Measurements from ENCODE around the gene CRAMP1.

CRAMP1 gene

DNA sequence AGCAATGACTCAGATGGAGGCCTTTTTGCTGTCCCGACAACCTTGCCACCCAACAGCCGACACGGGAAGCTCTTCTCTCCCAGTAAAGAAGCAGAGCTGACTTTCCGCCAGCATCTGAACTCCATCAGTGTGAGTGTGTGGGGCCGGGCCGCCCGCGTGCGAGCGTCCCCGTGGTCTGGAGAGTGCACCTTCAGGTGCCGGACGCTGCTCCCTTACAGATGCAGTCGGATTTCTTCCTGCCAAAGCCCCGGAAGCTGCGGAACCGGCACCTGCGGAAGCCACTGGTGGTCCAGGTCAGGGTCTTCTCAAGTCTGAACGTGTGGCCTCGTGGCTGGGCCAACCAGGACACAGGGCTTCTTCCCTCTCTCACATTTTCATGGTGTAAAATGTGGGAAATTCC, 50.4 kb downstream of the CRAMP1 start:
- no peaks in the 10 kb centered on the region for H3K9me3 ChIP-seq (replicated peaks; ENCODE audit: low read length)
- H3K4me2 ChIP-seq (ENCODE audit: low read length) = no peak overlapping the region
- H3K36me3 ChIP-seq (ENCODE audit: insufficient read depth, low read length) = peaks cover 78% of the 10 kb centered on the region
- no peak overlapping the region for H3K4me3 ChIP-seq (ENCODE audit: low read length)
- no peak overlapping the region for H3K9ac ChIP-seq (ENCODE audit: low read depth, low read length)
- no peaks in the 10 kb centered on the region for H3K4me1 ChIP-seq (ENCODE audit: control insufficient read depth, insufficient read depth, low read length)
- no peaks in the 10 kb centered on the region for H3K27me3 ChIP-seq (ENCODE audit: control insufficient read depth, insufficient read depth, low read length)

DNA sequence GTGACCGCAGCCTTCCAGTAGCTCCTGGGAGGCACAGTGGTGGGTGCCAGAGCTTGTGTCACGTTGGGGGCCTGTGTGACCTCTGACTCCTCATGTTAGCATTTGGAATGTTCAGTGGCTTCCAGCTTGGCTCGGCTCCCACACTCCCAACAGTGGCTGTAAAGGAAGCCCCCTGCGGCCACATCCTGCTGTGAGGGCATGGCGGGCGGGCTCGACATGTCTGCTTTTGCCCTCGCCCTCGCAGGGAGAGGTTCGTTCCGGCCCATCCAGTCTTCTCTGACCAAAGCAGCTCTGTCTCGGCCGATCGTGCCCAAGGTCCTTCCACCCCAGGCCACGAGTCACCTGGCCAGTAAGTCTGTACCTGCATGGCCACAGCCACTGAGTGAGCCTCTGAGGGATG, 53.7 kb downstream of the CRAMP1 start:
- no peaks in the 10 kb centered on the region for H3K4me1 ChIP-seq (ENCODE audit: control insufficient read depth, insufficient read depth, low read length)
- H3K36me3 ChIP-seq (ENCODE audit: insufficient read depth, low read length) = peaks cover 86% of the 10 kb centered on the region
- no peaks in the 10 kb centered on the region for H3K9me3 ChIP-seq (replicated peaks; ENCODE audit: low read length)
- H3K9ac ChIP-seq (ENCODE audit: low read depth, low read length) = no peak overlapping the region
- H3K4me2 ChIP-seq (ENCODE audit: low read length) = no peak overlapping the region
- H3K27me3 ChIP-seq (ENCODE audit: control insufficient read depth, insufficient read depth, low read length) = no peaks in the 10 kb centered on the region
- H3K4me3 ChIP-seq (ENCODE audit: low read length) = no peak overlapping the region

DNA sequence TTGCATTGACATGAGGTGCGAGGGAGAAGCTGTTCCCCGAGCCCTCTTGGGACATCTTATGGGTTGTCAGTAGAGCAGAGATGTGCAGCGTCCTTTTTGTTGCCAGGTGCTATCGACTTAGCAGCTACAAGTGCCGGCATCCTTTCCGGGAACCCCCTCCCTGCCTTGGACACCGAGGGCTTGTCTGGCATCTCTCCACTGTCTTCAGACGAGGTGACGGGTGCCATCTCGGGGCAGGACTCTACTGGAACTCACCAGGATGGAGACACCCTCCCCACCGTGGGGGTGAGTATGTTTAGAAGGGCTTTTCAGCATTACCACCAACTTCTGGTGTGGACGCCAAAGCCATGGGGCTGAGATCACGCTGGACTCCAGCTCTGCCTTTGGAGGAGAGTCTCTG, 54.2 kb downstream of the CRAMP1 start:
- Histone ChIP-seq H3K4me3 (ENCODE audit: low read length) (no peak overlapping the region), H3K27me3 (ENCODE audit: control insufficient read depth, insufficient read depth, low read length) (no peaks in the 10 kb centered on the region), H3K9ac (ENCODE audit: low read depth, low read length) (no peak overlapping the region), H3K9me3 (replicated peaks; ENCODE audit: low read length) (no peaks in the 10 kb centered on the region), H3K36me3 (ENCODE audit: insufficient read depth, low read length) (peaks cover 90% of the 10 kb centered on the region), H3K4me1 (ENCODE audit: control insufficient read depth, insufficient read depth, low read length) (no peaks in the 10 kb centered on the region), H3K4me2 (ENCODE audit: low read length) (no peak overlapping the region)

DNA sequence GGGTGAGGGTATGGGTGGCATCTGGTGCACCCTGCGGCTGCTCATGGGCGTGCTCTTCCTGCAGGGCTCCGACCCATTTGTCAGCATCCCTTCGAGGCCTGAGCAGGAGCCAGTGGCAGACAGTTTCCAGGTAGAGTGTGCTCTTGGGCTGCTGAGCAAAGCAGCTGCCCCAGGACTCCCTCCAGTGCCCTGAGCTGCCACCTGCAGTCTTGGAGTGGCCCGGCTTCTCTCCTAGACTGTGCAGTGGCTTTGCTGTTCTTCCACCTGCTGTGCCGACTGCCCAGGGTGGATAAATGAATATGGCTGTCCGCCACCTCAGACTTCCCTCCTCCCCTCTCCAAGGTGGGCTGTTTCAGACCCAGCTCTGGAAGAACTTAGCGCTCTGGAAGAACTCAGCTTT, 55.1 kb downstream of the CRAMP1 start:
- Histone ChIP-seq H3K9ac (ENCODE audit: low read depth, low read length) (no peak overlapping the region), H3K4me2 (ENCODE audit: low read length) (no peak overlapping the region), H3K27me3 (ENCODE audit: control insufficient read depth, insufficient read depth, low read length) (no peaks in the 10 kb centered on the region), H3K36me3 (ENCODE audit: insufficient read depth, low read length) (peaks cover 92% of the 10 kb centered on the region), H3K4me1 (ENCODE audit: control insufficient read depth, insufficient read depth, low read length) (no peaks in the 10 kb centered on the region), H3K4me3 (ENCODE audit: low read length) (no peak overlapping the region), H3K9me3 (replicated peaks; ENCODE audit: low read length) (no peaks in the 10 kb centered on the region)

DNA sequence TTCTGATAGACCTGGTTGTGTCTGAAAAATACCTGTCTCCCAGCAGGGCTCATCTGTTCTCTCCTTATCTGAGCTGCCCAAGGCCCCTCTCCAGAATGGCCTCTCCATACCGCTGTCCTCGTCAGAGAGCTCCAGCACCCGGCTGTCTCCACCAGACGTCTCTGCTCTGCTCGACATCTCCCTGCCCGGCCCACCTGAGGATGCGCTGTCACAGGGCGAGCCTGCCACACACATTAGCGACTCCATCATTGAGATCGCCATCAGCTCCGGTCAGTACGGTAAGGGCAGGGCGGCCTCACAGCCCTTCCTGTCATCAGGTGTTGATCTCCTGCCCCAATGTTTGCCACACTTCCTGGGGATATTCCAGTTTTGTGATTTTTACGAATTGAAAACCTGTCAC, 55.8 kb downstream of the CRAMP1 start:
- Histone ChIP-seq H3K36me3 (ENCODE audit: insufficient read depth, low read length) (peaks cover 91% of the 10 kb centered on the region), H3K9me3 (replicated peaks; ENCODE audit: low read length) (no peaks in the 10 kb centered on the region), H3K4me3 (ENCODE audit: low read length) (no peak overlapping the region), H3K4me2 (ENCODE audit: low read length) (no peak overlapping the region), H3K9ac (ENCODE audit: low read depth, low read length) (no peak overlapping the region), H3K27me3 (ENCODE audit: control insufficient read depth, insufficient read depth, low read length) (no peaks in the 10 kb centered on the region), H3K4me1 (ENCODE audit: control insufficient read depth, insufficient read depth, low read length) (no peaks in the 10 kb centered on the region)

DNA sequence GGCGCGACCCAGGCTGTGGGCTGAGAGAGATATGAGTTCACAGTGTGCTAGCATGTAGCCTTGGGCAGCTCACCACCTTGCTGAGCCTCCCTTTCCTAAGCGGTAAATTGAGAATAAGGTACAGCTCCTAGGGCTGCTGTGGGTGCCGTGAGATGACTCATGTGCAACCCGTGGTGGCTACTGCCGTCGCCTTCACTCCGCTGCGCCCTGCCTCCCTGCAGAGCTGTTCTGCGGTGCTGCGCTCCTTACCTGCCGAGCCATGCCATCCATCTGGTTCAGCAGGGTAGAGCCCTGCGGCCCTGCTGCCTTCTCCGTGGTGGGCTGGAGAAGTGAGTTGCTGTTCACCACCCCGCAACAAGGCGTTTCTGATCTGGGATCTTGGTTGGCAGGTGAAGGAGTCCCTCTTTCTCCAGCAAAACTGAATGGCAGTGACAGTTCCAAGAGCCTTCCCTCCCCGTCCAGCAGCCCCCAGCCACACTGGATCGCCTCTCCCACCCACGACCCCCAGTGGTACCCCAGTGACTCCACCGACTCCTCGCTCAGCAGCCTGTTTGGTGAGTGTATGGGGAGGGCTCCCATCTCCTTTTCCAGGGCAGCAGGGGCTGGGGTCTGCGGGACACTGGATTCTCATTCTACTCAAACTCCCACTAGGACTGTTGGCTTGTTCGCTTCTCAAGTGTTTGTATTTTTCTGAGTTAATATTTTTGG, 56.6 kb downstream of the CRAMP1 start:
- Histone ChIP-seq H3K9me3 (replicated peaks; ENCODE audit: low read length) (no peaks in the 10 kb centered on the region), H3K4me3 (ENCODE audit: low read length) (no peak overlapping the region), H3K36me3 (ENCODE audit: insufficient read depth, low read length) (peaks cover 91% of the 10 kb centered on the region), H3K4me2 (ENCODE audit: low read length) (no peak overlapping the region), H3K9ac (ENCODE audit: low read depth, low read length) (no peak overlapping the region), H3K4me1 (ENCODE audit: control insufficient read depth, insufficient read depth, low read length) (no peaks in the 10 kb centered on the region), H3K27me3 (ENCODE audit: control insufficient read depth, insufficient read depth, low read length) (no peaks in the 10 kb centered on the region)

DNA sequence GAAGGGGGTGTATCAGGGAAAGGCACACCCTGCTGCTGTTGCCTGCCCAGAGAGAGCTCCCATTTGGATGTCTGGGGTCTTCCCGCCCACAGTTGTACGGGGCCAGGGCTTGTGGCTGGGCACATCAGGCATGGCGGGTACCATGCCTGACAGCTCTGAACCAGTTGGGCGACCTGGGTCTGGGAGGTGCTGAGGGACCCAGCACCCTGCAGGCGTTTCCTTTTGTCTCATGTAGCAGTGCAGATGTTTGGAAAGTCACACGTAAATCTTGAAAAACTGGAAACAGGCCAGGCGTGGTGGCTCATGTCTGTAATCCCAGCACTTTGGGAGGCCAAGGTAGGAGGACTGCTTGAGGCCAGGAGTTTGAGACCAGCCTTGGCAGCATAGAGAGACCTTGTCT, 57.5 kb downstream of the CRAMP1 start:
- H3K9ac ChIP-seq (ENCODE audit: low read depth, low read length) = no peak overlapping the region
- H3K27me3 ChIP-seq (ENCODE audit: control insufficient read depth, insufficient read depth, low read length) = no peaks in the 10 kb centered on the region
- peaks cover 93% of the 10 kb centered on the region for H3K36me3 ChIP-seq (ENCODE audit: insufficient read depth, low read length)
- H3K9me3 ChIP-seq (replicated peaks; ENCODE audit: low read length) = no peaks in the 10 kb centered on the region
- no peak overlapping the region for H3K4me2 ChIP-seq (ENCODE audit: low read length)
- H3K4me1 ChIP-seq (ENCODE audit: control insufficient read depth, insufficient read depth, low read length) = peaks cover under 1% of the 10 kb centered on the region
- no peak overlapping the region for H3K4me3 ChIP-seq (ENCODE audit: low read length)

DNA sequence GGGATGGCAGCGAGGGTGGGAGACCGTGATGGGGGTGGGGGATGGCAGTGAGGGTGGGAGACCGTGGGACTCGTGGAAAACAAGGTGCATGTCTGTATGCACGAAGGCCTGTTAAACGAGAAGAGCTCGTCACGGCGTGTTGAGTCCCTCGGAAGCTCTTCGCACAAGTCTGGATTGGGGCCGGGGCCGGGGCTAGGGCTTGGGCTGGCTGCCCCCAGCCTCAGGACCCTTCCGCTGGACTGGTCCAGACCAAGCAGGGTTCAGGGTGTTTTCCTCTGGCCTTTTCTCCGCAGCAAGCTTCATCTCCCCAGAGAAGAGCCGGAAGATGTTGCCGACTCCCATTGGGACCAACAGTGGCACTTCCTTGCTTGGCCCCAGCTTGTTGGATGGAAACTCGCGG, 58.2 kb downstream of the CRAMP1 start:
- no peaks in the 10 kb centered on the region for H3K27me3 ChIP-seq (ENCODE audit: control insufficient read depth, insufficient read depth, low read length)
- no peak overlapping the region for H3K4me2 ChIP-seq (ENCODE audit: low read length)
- no peaks in the 10 kb centered on the region for H3K9me3 ChIP-seq (replicated peaks; ENCODE audit: low read length)
- no peak overlapping the region for H3K9ac ChIP-seq (ENCODE audit: low read depth, low read length)
- H3K4me1 ChIP-seq (ENCODE audit: control insufficient read depth, insufficient read depth, low read length) = peaks cover 7% of the 10 kb centered on the region
- H3K36me3 ChIP-seq (ENCODE audit: insufficient read depth, low read length) = peaks cover 92% of the 10 kb centered on the region
- no peak overlapping the region for H3K4me3 ChIP-seq (ENCODE audit: low read length)

DNA sequence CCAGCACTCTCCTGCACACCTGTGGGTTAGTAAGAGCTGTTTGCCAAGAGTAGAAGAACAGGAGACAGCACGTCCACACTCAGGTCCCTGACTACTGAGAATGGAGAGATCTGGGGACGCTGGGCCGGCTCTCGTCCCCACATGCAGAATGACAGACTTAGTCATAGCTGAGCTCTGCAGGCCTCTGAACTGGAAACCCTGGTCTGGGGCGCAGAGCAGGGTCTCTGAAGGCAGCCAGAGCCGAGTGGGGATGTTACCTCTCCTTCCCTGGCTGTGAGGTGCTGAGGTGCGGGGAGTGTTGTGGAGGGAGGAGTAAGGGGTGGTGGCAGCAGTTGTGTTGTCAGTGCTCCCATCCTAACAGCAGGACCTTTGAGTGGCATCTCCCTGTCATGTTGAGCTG, 58.7 kb downstream of the CRAMP1 start:
- peaks cover 92% of the 10 kb centered on the region for H3K36me3 ChIP-seq (ENCODE audit: insufficient read depth, low read length)

DNA sequence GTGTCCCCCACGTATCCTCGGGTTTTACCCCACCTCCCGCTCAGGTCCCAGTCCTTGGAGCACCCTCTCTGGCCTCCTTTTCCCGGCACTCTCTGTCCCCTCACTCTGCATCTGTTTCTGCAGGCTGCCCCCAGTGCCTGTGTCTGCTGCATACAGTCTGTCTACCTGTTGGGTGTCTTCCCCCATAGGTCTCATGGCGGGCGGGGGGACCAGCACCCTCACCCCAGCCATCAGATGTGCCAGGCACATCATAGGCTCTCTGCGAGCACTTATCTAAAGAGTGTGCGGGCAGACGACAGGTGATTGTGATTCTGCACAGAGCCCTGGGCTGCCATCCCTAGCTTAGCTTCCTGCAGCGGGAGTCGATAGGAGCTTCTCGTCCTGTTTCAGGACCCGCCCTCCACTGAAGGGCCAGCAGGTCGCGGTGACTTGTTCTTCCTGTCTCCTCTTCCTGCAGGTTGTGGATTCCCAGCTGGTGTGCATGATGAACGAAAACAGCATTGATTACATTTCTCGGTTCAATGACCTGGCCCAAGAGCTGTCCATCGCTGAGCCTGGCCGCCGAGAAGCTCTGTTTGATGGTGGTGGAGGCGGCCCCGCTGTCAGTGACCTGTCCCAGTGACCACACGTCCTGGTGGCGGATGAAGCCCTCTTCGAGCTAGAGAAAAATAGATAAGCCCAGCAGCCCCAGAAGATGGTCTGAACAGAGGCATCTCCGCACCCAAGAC, 61.4 kb downstream of the CRAMP1 start:
- Histone ChIP-seq H3K4me3 (ENCODE audit: low read length) (no peak overlapping the region), H3K9ac (ENCODE audit: low read depth, low read length) (no peak overlapping the region), H3K4me1 (ENCODE audit: control insufficient read depth, insufficient read depth, low read length) (peaks cover 8% of the 10 kb centered on the region), H3K4me2 (ENCODE audit: low read length) (no peak overlapping the region), H3K36me3 (ENCODE audit: insufficient read depth, low read length) (peaks cover 72% of the 10 kb centered on the region), H3K9me3 (replicated peaks; ENCODE audit: low read length) (no peaks in the 10 kb centered on the region), H3K27me3 (ENCODE audit: control insufficient read depth, insufficient read depth, low read length) (no peaks in the 10 kb centered on the region)

More for the DNA sequence above, 58.7 kb downstream of the CRAMP1 start:
- no peak overlapping the region for H3K9ac ChIP-seq (ENCODE audit: low read depth, low read length)
- H3K9me3 ChIP-seq (replicated peaks; ENCODE audit: low read length) = no peaks in the 10 kb centered on the region
- H3K4me1 ChIP-seq (ENCODE audit: control insufficient read depth, insufficient read depth, low read length) = peaks cover 8% of the 10 kb centered on the region
- H3K4me2 ChIP-seq (ENCODE audit: low read length) = no peak overlapping the region
- H3K27me3 ChIP-seq (ENCODE audit: control insufficient read depth, insufficient read depth, low read length) = no peaks in the 10 kb centered on the region
- no peak overlapping the region for H3K4me3 ChIP-seq (ENCODE audit: low read length)

DNA sequence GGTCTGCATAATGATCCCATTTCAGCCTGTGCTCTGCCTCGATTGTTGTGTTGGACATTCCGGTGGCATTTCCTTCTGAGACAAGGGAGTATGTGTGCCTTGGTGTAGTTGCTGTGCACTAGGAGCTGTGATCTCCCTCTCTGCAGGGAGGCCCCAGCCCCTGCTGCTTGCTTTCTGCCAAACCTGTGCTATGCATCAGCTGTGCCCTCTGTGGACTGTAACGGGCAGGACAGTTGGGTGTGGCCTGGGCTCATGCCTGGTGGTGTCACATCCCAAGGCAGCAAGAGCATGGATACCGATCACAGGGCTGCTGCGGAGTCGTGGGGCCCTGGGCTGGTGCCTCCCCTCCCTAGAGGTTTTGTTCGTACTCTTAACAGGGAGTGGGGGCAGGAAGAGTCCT, 62.1 kb downstream of the CRAMP1 start:
- peaks cover 65% of the 10 kb centered on the region for H3K36me3 ChIP-seq (ENCODE audit: insufficient read depth, low read length)
- no peak overlapping the region for H3K4me3 ChIP-seq (ENCODE audit: low read length)
- H3K4me1 ChIP-seq (ENCODE audit: control insufficient read depth, insufficient read depth, low read length) = peaks cover 14% of the 10 kb centered on the region

More for the DNA sequence above, 62.1 kb downstream of the CRAMP1 start:
- Histone ChIP-seq H3K9me3 (replicated peaks; ENCODE audit: low read length) (no peaks in the 10 kb centered on the region), H3K4me2 (ENCODE audit: low read length) (no peak overlapping the region), H3K9ac (ENCODE audit: low read depth, low read length) (no peak overlapping the region), H3K27me3 (ENCODE audit: control insufficient read depth, insufficient read depth, low read length) (no peaks in the 10 kb centered on the region)
